SU-DHL-6 (cell line): ENCODE data around the gene SRPK2.

Experiments used
- H2AFZ ChIP-seq: fragments of 200-600 bp; sonication (generic); 2 replicates; pipeline ENCODE4 v1.6.1; 2014; ENCODE audit warnings: low read depth, mild to moderate bottlenecking, moderate library complexity, mixed read lengths, antibody characterized with exemption, low read length; ENCODE audit not compliant: severe bottlenecking
- H3F3A ChIP-seq: fragments of 200-600 bp; shearing (Covaris generic); 2 replicates; pipeline ENCODE4 v1.6.0; 2016; ENCODE audit warnings: antibody characterized with exemption, mild to moderate bottlenecking; ENCODE audit not compliant: insufficient read depth
- H3K27ac ChIP-seq: fragments of 200-600 bp; sonication (generic); 2 replicates; pipeline ENCODE4 v1.5.1; 2016; ENCODE audit warnings: low read depth, mild to moderate bottlenecking, low read length, moderate library complexity, mixed read lengths
- H3K27me3 ChIP-seq: fragments of 200-600 bp; sonication (generic), shearing (Covaris generic); 2 replicates; pipeline ENCODE4 v1.6.0; 2014; ENCODE audit warnings: mild to moderate bottlenecking, low read length
- H3K36me3 ChIP-seq: fragments of 200-600 bp; sonication (generic); 2 replicates; pipeline ENCODE4 v1.6.1; 2014; ENCODE audit warnings: mild to moderate bottlenecking, low read length, mixed read lengths
- H3K4me2 ChIP-seq: fragments of 300-600, 200-600 bp; shearing (Covaris generic), sonication (generic); 2 replicates; pipeline ENCODE4 v1.6.0; 2014; ENCODE audit warnings: low read length, low read depth, mild to moderate bottlenecking; ENCODE audit not compliant: poor library complexity, severe bottlenecking
- H3K4me3 ChIP-seq: fragments of 200-600 bp; sonication (generic); 2 replicates; pipeline ENCODE4 v1.5.1; 2014; ENCODE audit warnings: antibody characterized with exemption, low read length, mild to moderate bottlenecking, mixed read lengths; ENCODE audit not compliant: insufficient read depth, poor library complexity, severe bottlenecking
- H3K79me2 ChIP-seq: fragments of 200-600 bp; sonication (generic); 2 replicates; pipeline ENCODE4 v1.6.1; 2014; ENCODE audit warnings: mild to moderate bottlenecking, low read length, moderate library complexity; ENCODE audit not compliant: insufficient read depth
- H3K9ac ChIP-seq: fragments of 200-600 bp; sonication (generic); 2 replicates; pipeline ENCODE4 v1.7.0; 2014; ENCODE audit warnings: mild to moderate bottlenecking, low read length
- H3K9me2 ChIP-seq: fragments of 200-600 bp; sonication (generic); replicated peaks from 2 replicates; pipeline ENCODE4 v1.6.1; 2014; ENCODE audit warnings: low read length; ENCODE audit not compliant: insufficient read depth
- H3K9me3 ChIP-seq: fragments of 200-600 bp; sonication (generic); 2 replicates; pipeline ENCODE4 v1.6.1; 2014; ENCODE audit warnings: low read length, mixed read lengths; ENCODE audit not compliant: insufficient read depth
- H4K20me1 ChIP-seq: fragments of 200-600 bp; sonication (generic); 2 replicates; pipeline ENCODE4 v1.6.1; 2014; ENCODE audit warnings: low read depth, mild to moderate bottlenecking, antibody characterized with exemption, low read length, moderate library complexity, mixed read lengths
- CTCF ChIP-seq: fragments of 200-600 bp; sonication (generic); IDR thresholded peaks from one replicate; pipeline ENCODE4 v1.5.1; 2017; ENCODE audit warnings: antibody characterized with exemption, mild to moderate bottlenecking, low read length, moderate library complexity; ENCODE audit not compliant: insufficient read depth, poor library complexity, severe bottlenecking
- EZH2phosphoT487 ChIP-seq: fragments of 200-600 bp; sonication (generic), shearing (Covaris generic); conservative IDR thresholded peaks from 2 replicates; pipeline ENCODE4 v1.6.1; 2018; ENCODE audit warnings: mild to moderate bottlenecking, antibody characterized with exemption, low read length, moderate library complexity, mixed read lengths

Gene SRPK2

GRCh38 chr7:105139381-105139780, 249.3 kb downstream of the SRPK2 start:
- no peak overlapping the region for H2AFZ ChIP-seq
- H3K79me2 ChIP-seq: no peaks in the 10 kb centered on the region
- H3F3A ChIP-seq: no peaks in the 10 kb centered on the region
- no peaks in the 10 kb centered on the region for H4K20me1 ChIP-seq
- peaks cover 3% of the 10 kb centered on the region; the same call in 1 of the 2 replicates for H3K36me3 ChIP-seq
- TF ChIP-seq EZH2phosphoT487 (no peak), CTCF (no peak)
- H3K9me2 ChIP-seq: no peaks in the 10 kb centered on the region
- H3K9me3 ChIP-seq: no peaks in the 10 kb centered on the region
- H3K4me3 ChIP-seq: no peak overlapping the region
- H3K27ac ChIP-seq: no peak overlapping the region
- H3K9ac ChIP-seq: no peak overlapping the region
- no peak overlapping the region for H3K4me2 ChIP-seq
- no peaks in the 10 kb centered on the region for H3K27me3 ChIP-seq

GRCh38 chr7:105137898-105138297, 250.8 kb downstream of the SRPK2 start:
- H3K27me3 ChIP-seq: no peaks in the 10 kb centered on the region
- no peaks in the 10 kb centered on the region for H3K9me2 ChIP-seq
- TF ChIP-seq CTCF (no peak), EZH2phosphoT487 (no peak)
- H3K9me3 ChIP-seq: no peaks in the 10 kb centered on the region
- peaks cover 3% of the 10 kb centered on the region; the same call in 1 of the 2 replicates for H3K36me3 ChIP-seq
- no peaks in the 10 kb centered on the region for H4K20me1 ChIP-seq
- no peaks in the 10 kb centered on the region for H3K79me2 ChIP-seq
- H2AFZ ChIP-seq: no peak overlapping the region
- H3K4me2 ChIP-seq: no peak overlapping the region
- no peaks in the 10 kb centered on the region for H3F3A ChIP-seq
- H3K27ac ChIP-seq: no peak overlapping the region
- no peak overlapping the region for H3K9ac ChIP-seq
- H3K4me3 ChIP-seq: no peak overlapping the region

- no peaks in the 10 kb centered on the region for H3K9me3 ChIP-seq
- no peak for TF ChIP-seq EZH2phosphoT487
- TF ChIP-seq CTCF: no peak
- H3F3A ChIP-seq: no peaks in the 10 kb centered on the region
- H3K4me2 ChIP-seq: no peak overlapping the region
- H3K79me2 ChIP-seq: no peaks in the 10 kb centered on the region
- H2AFZ ChIP-seq: no peak overlapping the region
- no peaks in the 10 kb centered on the region for H4K20me1 ChIP-seq
- no peaks in the 10 kb centered on the region for H3K27me3 ChIP-seq
- H3K27ac ChIP-seq: no peak overlapping the region
- no peak overlapping the region for H3K4me3 ChIP-seq
- no peaks in the 10 kb centered on the region for H3K9me2 ChIP-seq
- no peak overlapping the region for H3K9ac ChIP-seq
- peaks cover 3% of the 10 kb centered on the region; the same call in 1 of the 2 replicates for H3K36me3 ChIP-seq
These were observed 252.5 kb downstream of the SRPK2 start for GRCh38 chr7:105136221-105136620.
